Endothelial cell of umbilical vein (primary cell): ENCODE measurements around the gene TBX2. TPM values are rescaled to one million over a fixed set of nuclear protein-coding genes. Genes with fewer than 3 reads are reported as not detected.

Source experiments
- BruUV-seq: library from RNA; stranded (reverse); fragments of 400-500 nt; replicated peaks from 2 replicates; lab custom pipeline; 2021; lab: Mats Ljungman, UMichigan
- CTCF ChIA-PET: fragments of 300-600, 350-600 bp; sonication (Branson Sonifier 250); formaldehyde crosslinking; loops from one replicate; lab custom pipeline; 2021; ENCODE audit warnings: antibody characterized with exemption, inconsistent platforms; lab: Charles Lee
- POLR2A ChIA-PET: fragments of 300-600, 350-600 bp; sonication (Branson Sonifier 250); formaldehyde crosslinking; loops from one replicate; lab custom pipeline; 2021; ENCODE audit warnings: antibody characterized with exemption, inconsistent platforms; lab: Charles Lee
- DNase-seq: peaks from one replicate; pipeline ENCODE4 v3.0.0-alpha.2; 2011; ENCODE audit warnings: low read depth, low spot score
- FAIRE-seq: peaks from 2 replicates; lab custom pipeline; 2011; peaks lifted over from hg19 to GRCh38; lab: Jason Lieb, UNC
- H2AFZ ChIP-seq: 2 replicates; pipeline ENCODE4 v1.6.0; 2012; ENCODE audit warnings: low read depth, low read length, control low read depth, inconsistent platforms
- H3K27ac ChIP-seq: 2 replicates; pipeline ENCODE4 v1.5.1; 2011; ENCODE audit warnings: low read depth, mild to moderate bottlenecking, control low read depth, low read length, moderate library complexity; ENCODE audit not compliant: insufficient read depth
- H3K27me3 ChIP-seq, 2 experiments: 2 replicates each; pipeline versions ENCODE4 v1.6.0 to v1.6.1; 2011; ENCODE audit warnings: low read length in 2 of 2, mixed read lengths in 1 of 2; ENCODE audit not compliant: control insufficient read depth in 2 of 2, insufficient read depth in 2 of 2
- H3K36me3 ChIP-seq, 2 experiments: 2 replicates in 1 of 2; 3 replicates in 1 of 2; pipeline ENCODE4 v1.5.1; 2011; ENCODE audit warnings: low read length in 2 of 2, mild to moderate bottlenecking in 1 of 2, moderate library complexity in 1 of 2; ENCODE audit not compliant: control insufficient read depth in 2 of 2, insufficient read depth in 2 of 2; ENCODE audit errors: extremely low read depth in 1 of 2
- H3K4me1 ChIP-seq: 3 replicates; pipeline ENCODE4 v1.5.1; 2011; ENCODE audit warnings: mild to moderate bottlenecking, low read length; ENCODE audit not compliant: control insufficient read depth, insufficient read depth; ENCODE audit errors: extremely low read depth
- H3K4me2 ChIP-seq: 2 replicates; pipeline ENCODE4 v1.6.1; 2011; ENCODE audit warnings: low read length, control low read depth, mixed read lengths; ENCODE audit not compliant: insufficient read depth
- H3K4me3 ChIP-seq, 3 experiments: fragments of 200-600 bp in 1 of 3; sonication (generic), shearing (Covaris generic) in 1 of 3; replicated peaks in 1 of 3; 2 replicates each; pipeline ENCODE4 v1.5.1; 2011 to 2016; ENCODE audit warnings: control low read depth in 3 of 3, low read length in 3 of 3, mild to moderate bottlenecking in 2 of 3, inconsistent platforms in 1 of 3, low read depth in 1 of 3, moderate library complexity in 1 of 3; ENCODE audit not compliant: insufficient read depth in 1 of 3
- H3K79me2 ChIP-seq: 2 replicates; pipeline ENCODE4 v1.6.0; 2012; ENCODE audit warnings: low read length, inconsistent platforms; ENCODE audit not compliant: control insufficient read depth, insufficient read depth
- H3K9ac ChIP-seq: replicated peaks from 2 replicates; pipeline ENCODE3; 2011; ENCODE audit warnings: low read length, control low read depth; ENCODE audit not compliant: insufficient read depth; ENCODE audit errors: extremely low read depth
- H3K9me1 ChIP-seq: replicated peaks from 3 replicates; pipeline ENCODE4 v1.6.0; 2011; ENCODE audit warnings: mild to moderate bottlenecking, low read length; ENCODE audit not compliant: control insufficient read depth, insufficient read depth; ENCODE audit errors: extremely low read depth
- H3K9me3 ChIP-seq: replicated peaks from 2 replicates; pipeline ENCODE4 v1.5.1; 2012; ENCODE audit warnings: low read length, inconsistent platforms; ENCODE audit not compliant: control insufficient read depth, insufficient read depth
- H4K20me1 ChIP-seq: replicated peaks from 2 replicates; pipeline ENCODE3; 2011; ENCODE audit warnings: mild to moderate bottlenecking, low read length; ENCODE audit not compliant: control insufficient read depth, insufficient read depth; ENCODE audit errors: extremely low read depth
- JUN ChIP-seq: IDR thresholded peaks from 2 replicates; pipeline ENCODE4 v1.6.1; 2011; ENCODE audit warnings: borderline replicate concordance, low read depth; ENCODE audit not compliant: insufficient read length, insufficient read depth
- MYC ChIP-seq: IDR thresholded peaks from one replicate; pipeline ENCODE4 v1.6.1; 2011; ENCODE audit warnings: mild to moderate bottlenecking, low read depth, low read length
- POLR2A ChIP-seq: IDR thresholded peaks from 2 replicates; pipeline ENCODE4 v1.6.1; 2012; ENCODE audit warnings: low read depth, mild to moderate bottlenecking, control low read depth, low read length
- dilution Hi-C: fragments of 300-500 bp; cut with MboI; formaldehyde crosslinking; loops from one replicate; pipeline ENCODE4 v1.15.0; 2019; ENCODE audit warnings: low sequenced_read_pairs; ENCODE audit not compliant: extremely low pct_ligation_motif_present
- intact Hi-C: fragments of 100-400 bp; cut with micrococcal nuclease; formaldehyde crosslinking; loops from one replicate; pipeline ENCODE4 v1.10.0; 2022
- polyA plus RNA-seq, 4 experiments: library from polyadenylated mRNA; depleted of rRNA in 3 of 4; stranded (reverse) in 3 of 4; unstranded in 1 of 4; fragments of >200 nt; gene quantifications; 2 replicates each; pipeline versions ENCODE4 v1.2.1 to v1.2.3, GENCODE V29; 2011 to 2012; ENCODE audit warnings: missing spikeins in 1 of 4
- total RNA-seq: library from RNA; stranded (reverse); gene quantifications from 2 replicates; pipeline ENCODE4 v1.2.3, GENCODE V29; 2021

TBX2 gene
- total and polyA plus RNA-seq, 2 donors (not counting 3 experiments of a cell fraction or from before 2014, with no cell fraction given), result not detected

DNA sequence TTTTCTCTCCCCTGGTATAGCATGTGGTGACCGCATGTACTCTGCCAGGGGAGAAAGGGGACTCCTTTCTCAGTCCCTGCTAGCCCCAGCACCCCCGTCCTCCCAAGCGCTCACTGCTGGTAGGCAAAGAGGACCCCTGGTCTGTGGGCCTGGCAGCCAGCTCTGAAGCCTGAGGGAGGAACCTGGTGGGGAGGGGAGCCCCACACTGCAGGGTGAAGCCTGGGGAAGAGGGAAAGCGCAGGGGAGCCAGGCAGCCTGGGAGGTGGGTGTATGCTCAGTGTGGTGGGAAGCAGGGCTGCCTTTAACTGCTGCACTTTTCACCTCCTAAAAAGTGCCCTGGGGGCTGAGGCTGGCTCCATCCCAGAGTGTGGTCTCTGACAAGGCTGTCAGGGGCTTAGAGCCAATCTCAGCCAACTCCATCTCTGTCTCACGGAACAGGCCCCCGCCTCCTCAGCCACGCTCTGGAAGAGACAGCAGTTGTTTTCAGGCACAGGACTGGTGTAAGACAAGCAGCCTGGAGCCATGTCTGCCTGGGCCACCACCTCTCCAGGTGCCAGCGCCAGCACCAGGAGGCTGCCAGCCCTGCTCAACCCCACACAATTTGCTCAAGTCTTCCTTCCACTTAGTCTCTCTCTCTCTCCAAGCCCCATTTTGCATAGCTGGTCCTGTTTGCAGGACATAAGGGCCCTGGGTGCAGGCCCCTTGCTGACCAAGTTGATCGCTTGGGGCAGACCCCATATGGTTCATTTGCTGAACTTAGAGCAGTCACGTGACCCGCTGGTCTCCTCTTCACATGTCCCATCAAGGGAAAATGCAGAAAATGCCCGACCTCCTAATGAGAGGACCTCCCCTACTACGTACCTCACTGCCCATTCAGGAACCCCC lies 14.7 kb upstream of the TBX2 start:
- Histone ChIP-seq H3K4me2 (no peak overlapping the region), H3K36me3 (no peaks in the 10 kb centered on the region), H4K20me1 (no peaks in the 10 kb centered on the region), H3K9me3 (no peaks in the 10 kb centered on the region), H2AFZ (no peak overlapping the region), H3K4me3 (no peak overlapping the region), H3K27me3 (no peaks in the 10 kb centered on the region), H3K4me1 (no peaks in the 10 kb centered on the region), H3K27ac (no peak overlapping the region), H3K9me1 (no peaks in the 10 kb centered on the region), H3K9ac (no peak overlapping the region), H3K79me2 (no peaks in the 10 kb centered on the region)
- no TSS peak for BruUV-seq
- DNase-seq (no peak), FAIRE-seq (no peak)
- CTCF ChIA-PET, result interaction anchor here (0.8 kb wide), 1 partner anchor 413 kb away, joined by 3 read pairs; no protein-coding TSS in a partner anchor
- POLR2A ChIA-PET, result no interaction called here
- intact Hi-C loops, result no loop called here
- no peak for TF ChIP-seq MYC
- no peak for TF ChIP-seq JUN
- dilution Hi-C loops, result no loop called here

DNA sequence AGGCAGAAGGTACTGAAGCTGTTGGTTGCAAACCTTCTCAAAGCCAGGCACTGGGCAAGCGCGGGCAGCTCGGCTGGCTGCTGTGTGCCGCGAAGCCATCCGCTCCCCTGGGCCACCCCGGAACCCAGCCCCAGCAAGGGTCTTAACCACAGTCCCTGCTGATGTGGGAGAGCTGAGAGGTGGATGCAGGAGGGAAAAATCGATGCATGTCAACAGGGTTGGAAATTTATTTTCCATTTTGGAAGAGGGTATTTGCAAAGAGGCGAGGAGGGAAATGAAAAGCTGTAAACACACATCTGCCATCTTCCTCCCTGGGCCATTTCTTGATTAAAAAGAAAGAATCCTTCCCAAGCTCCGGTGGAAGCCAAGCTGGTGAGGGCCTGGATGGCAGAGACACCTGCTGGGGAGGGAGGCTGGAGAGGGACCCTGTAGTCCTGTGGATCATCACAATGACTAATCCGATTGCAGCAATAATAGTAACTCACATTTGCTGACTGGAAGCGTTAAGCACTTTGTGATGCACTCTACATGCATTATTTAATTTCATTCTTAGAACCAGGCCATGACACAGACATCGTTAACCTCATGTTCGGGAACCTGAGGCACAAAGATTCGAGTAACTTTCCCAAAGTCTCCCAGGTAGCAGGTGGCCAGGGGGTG lies 13.9 kb upstream of the TBX2 start:
- dilution Hi-C loops, result no loop called here
- Histone ChIP-seq H3K4me1 (no peaks in the 10 kb centered on the region), H3K27me3 (no peaks in the 10 kb centered on the region), H3K9me1 (no peaks in the 10 kb centered on the region), H3K4me3 (no peak overlapping the region), H4K20me1 (no peaks in the 10 kb centered on the region), H3K36me3 (no peaks in the 10 kb centered on the region), H3K79me2 (no peaks in the 10 kb centered on the region), H2AFZ (no peak overlapping the region), H3K9me3 (no peaks in the 10 kb centered on the region), H3K27ac (no peak overlapping the region), H3K9ac (no peak overlapping the region), H3K4me2 (no peak overlapping the region)
- FAIRE-seq (no peak), DNase-seq (no peak)
- ChIA-PET POLR2A (no interaction called here), CTCF (interaction anchor here (0.6 to 2.6 kb wide), 4 partner anchors 277 to 665 kb away, joined by 4 to 13 read pairs (median 8); no protein-coding TSS in a partner anchor)
- intact Hi-C loops, result no loop called here
- BruUV-seq, result no TSS peak
- TF ChIP-seq POLR2A, result no peak
